ENCODE measurements around the gene ZMYM2. TPM values are rescaled to one million over a fixed set of nuclear protein-coding genes. Genes with fewer than 3 reads are reported as not detected.

ZMYM2 gene
- total RNA-seq, 2 experiments from 2014 or later: 79.2 to 82.0 TPM

DNA sequence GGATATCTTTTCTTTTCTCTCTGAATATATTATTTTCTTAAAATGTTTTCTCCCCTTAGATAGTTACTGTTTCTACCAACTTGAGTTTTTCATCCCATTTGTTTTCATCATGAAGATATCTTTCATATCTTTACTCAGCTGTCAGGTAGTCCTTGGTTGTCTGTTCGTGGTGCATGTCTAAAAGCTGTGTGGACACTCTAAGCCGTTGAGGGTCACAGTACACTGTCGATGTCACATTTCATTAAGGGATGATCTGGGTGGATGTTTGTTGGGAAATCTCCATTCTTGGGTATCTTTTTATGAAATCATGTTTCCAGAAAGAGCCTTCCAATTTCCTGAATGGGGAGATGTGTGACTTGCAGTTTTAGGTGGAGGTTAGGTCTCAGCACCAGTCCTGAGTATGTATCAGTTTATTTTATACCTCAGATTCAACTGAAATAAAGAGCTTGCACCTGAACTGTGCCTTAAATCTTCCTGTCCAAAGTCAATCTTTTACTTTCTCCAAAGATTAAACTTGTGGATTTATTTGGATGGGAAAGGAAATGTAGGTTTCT is 23.2 kb downstream of the ZMYM2 start:
- TF ChIP-seq, protein P1, sequence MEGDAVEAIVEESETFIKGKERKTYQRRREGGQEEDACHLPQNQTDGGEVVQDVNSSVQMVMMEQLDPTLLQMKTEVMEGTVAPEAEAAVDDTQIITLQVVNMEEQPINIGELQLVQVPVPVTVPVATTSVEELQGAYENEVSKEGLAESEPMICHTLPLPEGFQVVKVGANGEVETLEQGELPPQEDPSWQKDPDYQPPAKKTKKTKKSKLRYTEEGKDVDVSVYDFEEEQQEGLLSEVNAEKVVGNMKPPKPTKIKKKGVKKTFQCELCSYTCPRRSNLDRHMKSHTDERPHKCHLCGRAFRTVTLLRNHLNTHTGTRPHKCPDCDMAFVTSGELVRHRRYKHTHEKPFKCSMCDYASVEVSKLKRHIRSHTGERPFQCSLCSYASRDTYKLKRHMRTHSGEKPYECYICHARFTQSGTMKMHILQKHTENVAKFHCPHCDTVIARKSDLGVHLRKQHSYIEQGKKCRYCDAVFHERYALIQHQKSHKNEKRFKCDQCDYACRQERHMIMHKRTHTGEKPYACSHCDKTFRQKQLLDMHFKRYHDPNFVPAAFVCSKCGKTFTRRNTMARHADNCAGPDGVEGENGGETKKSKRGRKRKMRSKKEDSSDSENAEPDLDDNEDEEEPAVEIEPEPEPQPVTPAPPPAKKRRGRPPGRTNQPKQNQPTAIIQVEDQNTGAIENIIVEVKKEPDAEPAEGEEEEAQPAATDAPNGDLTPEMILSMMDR (IDR thresholded peaks at IDR 0.05): no peak
- Mint-ChIP-seq H3K27me3 (no peaks in the 10 kb centered on the region), H3K4me3 (no peak overlapping the region), H3K9me3 (peaks cover 6% of the 10 kb centered on the region), H3K4me1 (ENCODE audit: low read depth) (peaks cover 30% of the 10 kb centered on the region), H3K36me3 (ENCODE audit: low read depth) (peaks cover 39% of the 10 kb centered on the region), H3K27ac (peak overlapping the region; percentile 39)
- POLR2A ChIA-PET: no interaction called here
- CTCF ChIA-PET: interaction anchor here (0.9 to 1.4 kb wide), 2 partner anchors 11 to 20 kb away, joined by 3 read pairs; no protein-coding TSS in a partner anchor
- DNase-seq (no peak), ATAC-seq (no peak)
- intact Hi-C loops (cut with micrococcal nuclease): loop anchor here (10.0 kb wide), 1 partner anchor 183 kb away; the partner anchor contains the start of gene GJA3

DNA sequence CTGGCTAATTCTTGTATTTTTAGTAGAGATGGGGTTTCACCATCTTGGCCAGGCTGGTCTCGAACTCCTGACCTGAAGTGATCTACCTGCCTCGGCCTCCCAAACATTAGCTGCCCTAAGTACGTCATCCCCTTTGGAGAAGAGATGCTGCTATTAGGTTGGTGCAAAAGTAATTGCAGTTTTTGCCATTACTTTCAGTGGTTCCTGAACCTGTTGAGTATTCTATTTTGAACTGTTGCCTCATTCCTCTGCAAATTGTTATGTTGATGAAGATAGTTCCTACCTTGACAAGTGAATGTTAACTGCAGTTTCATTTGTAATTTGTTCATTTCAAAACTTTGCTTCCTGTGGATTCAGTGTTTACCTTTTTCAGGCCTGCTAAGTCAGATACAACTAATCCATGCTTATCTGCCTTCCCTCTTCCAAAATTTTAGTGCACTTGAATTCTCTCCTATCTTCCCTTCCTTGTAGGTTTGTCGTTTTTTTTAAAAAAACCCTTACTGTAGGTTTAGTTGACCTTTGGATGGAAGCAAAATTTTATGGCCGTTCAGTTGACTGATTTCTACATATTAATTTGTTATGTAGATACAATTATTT is 24.0 kb downstream of the ZMYM2 start:
- no peak for ATAC-seq
- H3K4me3 Mint-ChIP-seq: no peak overlapping the region
- POLR2A ChIA-PET: no interaction called here

DNA sequence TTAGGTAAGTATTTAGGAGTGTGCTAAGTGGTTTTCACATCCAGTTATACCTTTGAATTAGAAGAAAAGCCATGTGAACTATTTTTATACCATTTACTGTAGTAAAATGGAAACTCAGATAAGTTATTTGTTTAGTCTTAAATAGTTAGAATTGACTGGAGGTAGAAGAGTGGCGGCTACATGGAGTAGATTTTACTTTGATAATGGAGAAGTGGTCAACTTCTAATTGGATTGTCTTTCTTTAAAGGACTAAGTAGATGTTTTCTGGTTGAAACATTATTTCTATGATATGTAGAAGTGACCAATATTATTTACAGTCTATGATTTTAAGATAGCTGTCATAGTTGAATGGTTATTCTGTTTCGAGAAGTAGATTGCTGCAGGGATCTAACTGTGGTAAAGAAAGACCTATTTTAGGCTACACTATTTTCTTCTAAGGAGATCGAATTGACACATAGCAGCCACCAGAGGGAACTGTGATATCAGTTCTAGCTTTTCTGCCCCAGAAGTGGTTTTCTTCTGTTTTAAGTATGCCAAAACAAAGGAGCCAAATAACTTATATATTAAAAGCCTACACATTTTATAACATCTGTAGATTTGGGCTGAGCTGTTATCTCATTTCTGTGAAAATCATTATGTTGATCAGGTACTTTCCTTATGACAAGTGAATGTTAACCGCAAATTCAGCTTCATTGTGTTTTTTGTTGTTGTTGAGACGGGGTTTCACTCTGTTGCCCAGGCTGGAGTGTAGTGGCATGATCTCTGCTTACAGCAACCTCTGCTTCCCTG is 26.1 kb downstream of the ZMYM2 start:
- no peaks in the 10 kb centered on the region for H3K9me3 Mint-ChIP-seq
- DNase-seq: no peak
- no peaks in the 10 kb centered on the region for H3K27me3 Mint-ChIP-seq
- TF ChIP-seq, protein P1 (IDR thresholded peaks at IDR 0.05): peak; percentile 36
- peaks cover 39% of the 10 kb centered on the region for H3K4me1 Mint-ChIP-seq (ENCODE audit: low read depth)
- H3K36me3 Mint-ChIP-seq (ENCODE audit: low read depth): peaks cover 15% of the 10 kb centered on the region
- ChIA-PET POLR2A (interaction anchor here (1.4 kb wide), 1 partner anchor 24 kb away, joined by 3 read pairs; no protein-coding TSS in a partner anchor), CTCF (interaction anchor here (0.7 to 2.0 kb wide), 23 partner anchors 9 to 180 kb away, joined by 3 to 10 read pairs (median 4); partner anchors contain the start of gene GJA3)
- ATAC-seq: peak; percentile 78
- intact Hi-C loops (cut with micrococcal nuclease): loop anchor here (10.0 kb wide), 1 partner anchor 180 kb away; the partner anchor contains the start of gene GJA3
- no peak overlapping the region for H3K4me3 Mint-ChIP-seq
- peak overlapping the region; percentile 30 for H3K27ac Mint-ChIP-seq

More for the DNA sequence above, 24.0 kb downstream of the ZMYM2 start:
- peaks cover 30% of the 10 kb centered on the region for H3K4me1 Mint-ChIP-seq (ENCODE audit: low read depth)
- H3K9me3 Mint-ChIP-seq: peaks cover 5% of the 10 kb centered on the region
- no peak for DNase-seq
- H3K27ac Mint-ChIP-seq: no peak overlapping the region
- H3K36me3 Mint-ChIP-seq (ENCODE audit: low read depth): peaks cover 32% of the 10 kb centered on the region
- CTCF ChIA-PET: no interaction called here
- H3K27me3 Mint-ChIP-seq: no peaks in the 10 kb centered on the region
- intact Hi-C loops (cut with micrococcal nuclease): loop anchor here (10.0 kb wide), 1 partner anchor 182 kb away; the partner anchor contains the start of gene GJA3
- TF ChIP-seq, protein P1 (IDR thresholded peaks at IDR 0.05): no peak

DNA sequence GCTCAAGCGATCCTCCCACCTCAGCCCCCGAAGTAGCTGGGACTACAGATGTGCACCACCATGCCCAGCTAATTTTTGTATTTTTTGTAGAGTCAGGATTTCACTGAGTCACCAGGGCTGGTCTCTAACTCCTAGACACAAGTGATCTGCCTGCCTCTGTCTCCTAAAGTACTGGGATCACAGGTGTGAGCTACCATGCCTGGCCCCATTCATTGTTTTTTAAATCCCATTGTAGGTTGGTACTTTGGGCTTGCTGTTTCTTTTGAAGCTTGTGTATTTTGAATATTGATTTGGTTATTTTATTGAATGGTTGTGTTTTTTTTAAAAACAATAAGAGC is 26.7 kb downstream of the ZMYM2 start:
- Mint-ChIP-seq H3K4me3 (no peak overlapping the region), H3K4me1 (ENCODE audit: low read depth) (peaks cover 44% of the 10 kb centered on the region), H3K27ac (peak overlapping the region; percentile 30), H3K9me3 (no peaks in the 10 kb centered on the region), H3K27me3 (no peaks in the 10 kb centered on the region), H3K36me3 (ENCODE audit: low read depth) (peaks cover 16% of the 10 kb centered on the region)
- DNase-seq (no peak), ATAC-seq (peak; percentile 36)
- intact Hi-C loops (cut with micrococcal nuclease): loop anchor here (10.0 kb wide), 1 partner anchor 180 kb away; the partner anchor contains the start of gene GJA3
- POLR2A ChIA-PET: interaction anchor here (0.8 to 1.4 kb wide), 2 partner anchors 17 to 25 kb away, joined by 3 read pairs; no protein-coding TSS in a partner anchor
- CTCF ChIA-PET: interaction anchor here (0.8 to 2.0 kb wide), 21 partner anchors 9 to 179 kb away, joined by 3 to 10 read pairs (median 4); partner anchors contain the start of gene GJA3
- TF ChIP-seq, protein P1 (IDR thresholded peaks at IDR 0.05): no peak

All from activated CD8-positive, alpha-beta T cell treated with anti-CD3 and anti-CD28 coated beads for 36 hours (primary cell).